AG20443 (cell line): ENCODE data around the gene DPF1.
A peak's percentile ranks its signal among the peaks of the same experiment; 100 is the strongest.
"Not testable (repeated sequence)": the region's sequence is repeated elsewhere in the genome, so short reads cannot be mapped to it uniquely, and the experiment has no call there.

Experiments
- DNase-seq: peaks from one replicate; pipeline ENCODE4 v3.0.0; 2012; ENCODE audit warnings: low spot score, mixed read lengths

DPF1 gene

GRCh38 chr19:38224014-38224862 lies at the start of gene DPF1:
DPF1 (minus strand) TSS chr19:38224222; CDS start chr19:38224142, 80 bp downstream.
- DNase-seq, result peak; percentile 96

GRCh38 chr19:38273499-38273898 lies 49.5 kb upstream of the DPF1 start:
- no peak for DNase-seq

DNA sequence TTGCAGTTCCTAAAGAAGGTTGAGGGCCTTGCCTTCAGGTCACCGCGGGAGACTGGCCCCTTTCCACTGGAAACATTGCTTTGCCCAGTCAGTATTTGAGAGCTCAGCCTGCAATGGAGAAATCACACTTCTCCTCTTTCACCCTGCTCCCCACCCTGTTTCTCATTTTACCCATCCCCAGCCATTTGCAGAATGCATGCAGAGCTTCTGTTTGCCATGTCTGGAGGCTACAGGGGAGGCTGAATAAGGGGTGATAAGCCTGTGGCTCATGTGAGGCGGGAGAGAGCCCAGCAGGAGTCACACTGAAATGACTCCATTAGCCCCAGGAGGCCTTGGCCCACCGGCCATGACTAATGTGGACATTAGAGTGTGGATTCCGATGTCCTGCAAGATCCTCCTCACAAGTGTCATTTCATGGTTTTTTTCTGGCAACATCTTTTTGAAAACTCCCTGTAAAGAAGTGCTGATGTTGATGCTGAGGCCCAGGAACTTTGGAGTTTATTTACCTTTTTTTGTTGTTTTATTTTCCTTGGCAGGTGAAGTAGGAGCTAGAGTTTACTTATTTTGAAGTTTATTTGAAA lies 46.7 kb upstream of the DPF1 start:
- no peak for DNase-seq

- DNase-seq, result no peak
Observed at GRCh38 chr19:38268539-38268938, 44.5 kb upstream of the DPF1 start.

DNA sequence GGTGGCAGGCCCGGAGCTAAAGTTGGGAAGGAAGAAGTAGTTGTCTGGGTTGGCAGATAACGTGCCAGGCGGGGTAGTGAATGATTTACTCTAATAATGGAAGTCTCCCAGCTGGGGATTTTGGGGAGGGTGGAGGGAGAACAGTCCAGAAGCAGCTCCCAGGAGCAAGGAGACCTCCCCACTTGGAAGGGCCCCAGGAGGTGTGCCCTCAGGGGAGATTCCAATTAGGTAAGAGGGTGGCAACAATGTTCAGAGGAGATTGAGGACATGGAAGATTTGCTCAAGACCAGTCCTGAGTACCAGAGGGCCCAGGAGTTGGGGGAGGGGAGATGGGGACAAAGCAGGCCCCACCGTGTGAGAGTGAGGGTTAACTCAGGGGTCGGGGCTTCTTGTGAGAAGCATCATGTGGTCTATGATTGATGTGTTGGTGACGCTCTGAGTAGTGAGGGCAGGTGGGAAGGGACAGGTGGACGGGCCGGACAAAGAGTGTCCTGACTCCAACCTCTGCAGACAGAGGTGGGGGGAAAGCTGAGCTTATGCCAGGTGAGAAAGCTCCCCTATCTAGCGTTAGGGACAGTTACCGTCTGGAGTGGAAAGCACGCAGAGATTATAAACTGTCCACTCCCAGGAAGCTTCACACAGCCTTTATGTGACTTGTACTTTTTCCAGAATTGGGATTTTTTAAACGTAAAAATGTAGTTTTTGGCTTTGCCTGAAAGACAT lies 43.9 kb upstream of the DPF1 start:
- no peak for DNase-seq

DNA sequence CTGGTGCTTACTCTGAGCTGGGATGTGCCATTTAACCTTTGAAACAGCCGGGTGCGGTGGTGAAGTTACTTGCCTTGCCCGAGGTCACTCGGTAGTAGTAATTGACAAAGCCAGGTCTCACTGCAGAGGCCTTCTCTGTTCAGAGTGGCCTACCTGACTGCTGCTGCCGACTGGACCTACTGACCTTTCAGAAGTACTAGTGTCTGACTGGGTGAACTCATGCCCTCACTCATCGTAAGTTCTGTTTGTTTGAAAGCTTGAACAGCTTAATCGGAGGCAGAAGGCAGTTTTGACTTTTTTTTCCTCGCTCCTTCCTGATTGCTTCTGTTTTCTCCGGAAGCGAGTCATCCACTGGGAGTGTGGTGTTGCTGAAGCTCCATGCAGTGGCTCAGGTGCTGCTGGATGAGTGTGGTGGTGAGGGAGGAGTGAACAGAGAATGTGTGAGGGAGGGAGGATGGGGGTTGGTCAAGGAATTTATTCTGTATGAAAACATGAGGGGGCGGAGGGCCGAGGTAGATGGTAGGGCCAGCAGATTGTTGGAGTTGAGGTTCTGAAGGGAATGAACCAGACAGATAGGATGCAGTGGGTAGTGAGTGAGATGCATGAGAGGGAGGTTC lies 43.1 kb upstream of the DPF1 start:
- peak; percentile 38 for DNase-seq

DNA sequence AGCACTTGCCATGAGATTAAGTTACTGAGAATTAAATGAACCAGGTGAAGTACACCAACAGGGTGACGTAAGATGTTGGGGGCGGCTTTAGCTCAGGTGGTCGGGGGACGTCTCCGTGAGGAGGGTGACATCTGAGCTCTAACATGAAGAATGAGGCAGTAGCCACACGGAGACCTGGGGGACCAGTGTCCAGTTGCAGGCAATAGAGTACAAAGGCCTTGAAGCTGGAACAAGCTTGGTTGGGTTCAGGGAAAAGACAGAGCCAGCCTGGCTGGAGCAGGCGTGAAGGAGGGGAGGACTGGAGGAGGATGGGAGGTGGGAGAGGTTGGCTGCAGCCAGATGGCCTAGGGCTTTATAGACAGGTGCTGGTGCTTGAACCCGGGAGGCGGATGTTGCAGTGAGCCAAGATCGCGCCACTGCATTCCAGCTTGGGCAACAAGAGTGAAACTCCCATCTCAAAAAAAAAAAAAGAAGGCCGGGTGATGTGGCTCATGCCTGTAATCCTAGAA lies 42.0 kb upstream of the DPF1 start:
- no peak for DNase-seq

- no peak for DNase-seq
Observed at GRCh38 chr19:38265213-38265861, 41.3 kb upstream of the DPF1 start.

DNA sequence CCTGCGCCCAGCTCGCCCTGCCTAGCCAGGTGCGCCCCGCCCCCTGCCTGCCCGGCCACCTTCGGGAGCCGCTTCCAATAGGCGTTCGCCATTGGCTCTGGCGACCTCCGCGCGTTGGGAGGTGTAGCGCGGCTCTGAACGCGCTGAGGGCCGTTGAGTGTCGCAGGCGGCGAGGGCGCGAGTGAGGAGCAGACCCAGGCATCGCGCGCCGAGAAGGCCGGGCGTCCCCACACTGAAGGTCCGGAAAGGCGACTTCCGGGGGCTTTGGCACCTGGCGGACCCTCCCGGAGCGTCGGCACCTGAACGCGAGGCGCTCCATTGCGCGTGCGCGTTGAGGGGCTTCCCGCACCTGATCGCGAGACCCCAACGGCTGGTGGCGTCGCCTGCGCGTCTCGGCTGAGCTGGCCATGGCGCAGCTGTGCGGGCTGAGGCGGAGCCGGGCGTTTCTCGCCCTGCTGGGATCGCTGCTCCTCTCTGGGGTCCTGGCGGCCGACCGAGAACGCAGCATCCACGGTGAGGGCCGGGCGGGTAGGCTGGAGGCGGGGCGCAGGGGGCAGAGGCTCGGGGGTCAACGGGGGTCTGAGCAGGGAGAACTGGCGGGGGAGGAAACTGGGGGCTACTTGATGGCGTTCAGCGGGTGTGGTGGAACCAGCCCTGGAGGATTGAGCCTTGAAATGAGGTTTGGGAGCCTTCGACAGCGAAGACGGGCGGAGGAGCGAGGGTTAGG lies 40.6 kb upstream of the DPF1 start, which contains the start of gene SPINT2:
TSS of gene SPINT2 (plus strand) at position 88 of the 727 bp plus-strand sequence. CDS start at position 408, 320 bp downstream.
- peak; percentile 38 for DNase-seq

DNA sequence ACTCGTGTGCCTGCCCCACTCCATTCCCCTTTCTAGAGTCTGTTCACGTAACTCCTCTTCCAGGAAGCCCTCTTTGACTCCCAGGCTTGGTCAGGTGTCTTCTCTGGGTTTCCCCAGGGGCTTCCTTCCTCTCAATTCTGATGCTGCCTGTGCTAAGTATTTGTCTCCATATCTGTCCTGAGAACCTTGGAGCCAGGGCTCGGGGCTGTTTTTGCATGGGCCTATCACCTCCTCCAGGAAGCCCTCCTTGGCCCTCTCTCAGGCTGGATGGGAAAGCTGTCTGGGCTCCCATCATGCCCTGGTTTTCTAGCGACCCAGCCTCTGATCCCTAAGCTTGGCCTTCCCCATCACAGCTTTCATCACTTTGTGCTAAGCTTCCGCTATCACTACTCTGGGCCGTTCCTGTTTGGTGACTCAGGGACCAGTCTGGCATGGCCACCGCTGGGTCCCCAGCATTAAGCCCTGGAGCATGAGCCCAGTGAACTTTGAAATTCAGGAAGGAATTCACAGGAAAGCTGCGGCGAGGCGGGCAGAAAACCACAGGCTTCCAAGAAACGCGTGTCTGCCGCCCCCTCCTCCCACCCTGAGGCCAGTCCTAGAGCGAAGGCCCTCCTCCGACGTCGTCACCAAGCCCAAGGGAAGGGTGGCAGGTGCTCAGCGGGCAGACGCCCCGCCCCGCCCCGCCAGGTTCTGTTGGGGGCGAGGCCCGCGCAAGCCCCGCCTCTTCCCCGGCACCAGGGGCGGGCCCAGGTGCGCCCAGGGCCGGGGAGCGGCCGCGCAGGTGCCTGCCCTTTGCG lies 39.9 kb upstream of the DPF1 start:
- peak; percentile 78 for DNase-seq

DNA sequence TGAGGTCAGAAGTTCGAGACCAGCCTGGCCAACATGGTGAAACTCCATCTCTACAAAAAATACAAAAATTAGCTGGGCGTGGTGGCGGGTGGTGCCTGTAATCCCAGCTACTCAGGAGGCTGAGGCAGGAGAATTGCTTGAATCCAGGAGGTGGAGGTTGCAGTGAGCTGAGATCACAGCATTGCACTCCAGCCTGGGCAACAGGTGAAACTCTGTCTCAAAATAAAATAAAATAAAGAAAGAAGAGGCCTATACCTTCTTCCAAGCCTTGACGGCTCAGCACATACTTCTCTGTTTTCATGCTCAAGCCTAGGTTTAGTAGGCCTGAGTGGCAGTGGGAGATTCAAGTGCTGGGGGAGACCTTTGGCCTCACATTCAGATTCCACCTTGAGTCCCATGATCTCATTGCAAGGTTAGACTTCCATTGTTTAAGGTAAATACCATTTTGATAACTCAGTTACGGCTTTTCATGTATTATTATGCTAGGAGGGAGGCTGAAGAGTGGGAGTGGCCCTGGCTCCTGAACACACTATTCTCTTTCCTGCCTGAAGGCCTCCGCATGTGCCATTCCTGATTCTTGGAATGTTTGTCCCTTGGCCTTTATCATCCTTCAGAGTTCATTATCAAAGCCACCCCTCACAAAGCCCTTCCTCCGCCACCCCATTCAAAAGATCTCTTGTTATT lies 38.7 kb upstream of the DPF1 start:
- DNase-seq, result no peak

DNA sequence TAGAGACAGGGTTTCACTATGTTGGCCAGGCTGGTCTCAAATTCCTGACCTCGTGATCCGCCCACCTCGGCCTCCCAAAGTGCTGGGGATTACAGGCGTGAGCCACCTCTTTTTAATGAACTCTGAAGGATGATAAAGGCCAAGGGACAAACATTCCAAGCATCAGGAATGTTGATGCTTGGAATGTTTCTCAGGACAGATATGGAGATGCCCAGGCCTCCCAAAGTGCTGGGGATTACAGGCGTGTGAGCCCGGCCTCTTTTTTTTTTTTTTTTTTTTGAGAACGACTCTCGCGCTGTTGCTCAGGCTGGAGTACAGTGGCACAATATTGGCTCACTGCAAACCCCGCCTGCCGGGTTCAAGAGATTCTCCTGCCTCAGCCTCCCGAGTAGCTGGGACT lies 37.9 kb upstream of the DPF1 start:
- not testable (repeated sequence) for DNase-seq

DNA sequence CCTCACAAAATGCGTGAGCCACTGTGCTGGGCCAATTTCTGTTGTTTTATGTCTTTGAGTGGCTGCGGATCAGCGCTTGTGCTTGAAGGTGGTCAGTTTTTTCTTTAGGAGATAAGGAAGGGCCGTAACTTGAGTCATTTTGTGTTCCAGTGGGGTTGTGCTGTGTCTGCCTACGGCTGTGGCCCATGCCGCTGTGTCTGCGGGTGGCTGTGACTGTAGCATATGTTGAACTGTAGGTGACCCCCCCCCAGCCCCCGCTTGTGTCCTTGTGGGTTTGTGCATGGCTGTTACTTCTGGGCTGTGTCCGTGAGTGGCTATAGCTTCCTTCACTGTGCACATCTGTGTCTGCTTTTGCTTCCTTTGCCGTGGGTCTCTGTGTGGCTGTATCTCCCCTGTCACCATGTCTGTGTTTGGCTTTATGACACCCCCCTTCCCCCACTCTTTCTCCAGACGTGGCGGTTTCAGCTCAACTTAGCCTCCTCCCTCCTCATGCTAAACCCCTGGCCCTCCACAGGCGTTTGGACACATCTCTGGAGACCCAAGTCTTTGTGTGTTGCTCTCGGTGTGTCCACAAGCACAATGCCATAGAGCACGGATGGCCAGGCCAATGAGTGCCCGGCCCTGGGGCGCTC lies 31.5 kb upstream of the DPF1 start:
- no peak for DNase-seq

DNA sequence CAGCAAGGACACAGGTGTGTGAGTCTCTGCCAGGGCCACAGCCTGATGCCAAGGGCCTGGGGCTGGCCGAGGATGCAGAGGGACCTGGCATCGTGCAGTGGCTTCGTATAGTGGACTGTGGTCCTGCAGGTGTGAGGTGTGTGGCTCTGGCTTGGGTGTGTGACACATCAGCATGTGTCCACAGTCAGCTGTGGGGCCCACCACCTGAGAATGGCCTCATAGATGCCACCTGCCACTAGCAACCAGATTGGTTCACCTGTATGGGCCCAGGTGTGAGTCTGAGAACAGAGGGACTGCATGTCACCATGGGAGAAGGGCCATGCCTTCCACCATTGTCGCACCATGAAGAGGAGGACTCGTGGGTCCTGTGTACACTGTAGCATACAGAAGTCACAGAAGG lies 29.8 kb upstream of the DPF1 start:
- no peak for DNase-seq

- no peak for DNase-seq
Observed at GRCh38 chr19:38252941-38253691, 29.1 kb upstream of the DPF1 start.

GRCh38 chr19:38252385-38252784 lies 28.4 kb upstream of the DPF1 start:
- no peak for DNase-seq

- peak; percentile 49 for DNase-seq
Observed at GRCh38 chr19:38251564-38252051, 27.6 kb upstream of the DPF1 start.
